Spleen (tissue), 13 donors: ENCODE data around the gene DKK2. TPM values are rescaled to one million over a fixed set of nuclear protein-coding genes. Genes with fewer than 3 reads are reported as not detected.

ENCODE experiments used
- DNase-seq: peaks from one replicate; pipeline ENCODE4 v3.0.0-alpha.2; 2020
- H3K27ac ChIP-seq, 8 donors: fragments of 200-600 bp; sonication (generic) in 7 of 8; 1 replicate in 4 of 8; 2 replicates in 4 of 8; pipeline versions ENCODE4 v1.5.0 to v1.8.0; 2016 to 2021; ENCODE audit warnings: inconsistent platforms in 4 of 8, mild to moderate bottlenecking in 4 of 8, moderate library complexity in 1 of 8
- H3K27me3 ChIP-seq, 7 donors: fragments of 200-600 bp; sonication (generic) in 6 of 7; replicated peaks in 1 of 7; 1 replicate in 4 of 7; 2 replicates in 3 of 7; pipeline versions ENCODE4 v1.5.0 to v1.8.0; 2016 to 2021; ENCODE audit warnings: inconsistent platforms in 3 of 7, mild to moderate bottlenecking in 1 of 7
- H3K36me3 ChIP-seq, 6 donors: fragments of 200-600 bp; sonication (generic) in 5 of 6; 1 replicate in 4 of 6; 2 replicates in 2 of 6; pipeline versions ENCODE4 v1.5.0 to v1.8.0; 2016 to 2021; ENCODE audit warnings: inconsistent platforms in 2 of 6
- H3K4me1 ChIP-seq, 6 donors: fragments of 200-600 bp; sonication (generic) in 5 of 6; 1 replicate in 3 of 6; 2 replicates in 3 of 6; pipeline versions ENCODE4 v1.5.0 to v1.8.0; 2016 to 2021; ENCODE audit warnings: inconsistent platforms in 3 of 6
- H3K4me3 ChIP-seq, 8 donors: fragments of 200-600 bp; sonication (generic) in 7 of 8; 1 replicate in 4 of 8; 2 replicates in 4 of 8; pipeline versions ENCODE4 v1.5.0 to v1.8.0; 2016 to 2021; ENCODE audit warnings: inconsistent platforms in 4 of 8, mild to moderate bottlenecking in 4 of 8, moderate library complexity in 2 of 8
- H3K9me3 ChIP-seq, 8 donors: fragments of 200-600 bp; sonication (generic) in 7 of 8; 1 replicate in 4 of 8; 2 replicates in 4 of 8; pipeline versions ENCODE4 v1.5.0 to v1.8.0; 2016 to 2021; ENCODE audit warnings: inconsistent platforms in 4 of 8
- CTCF ChIP-seq, 11 experiments: fragments of 200-600 bp in 7 of 11; fragments of 450-650 bp in 4 of 11; sonication (generic) in 4 of 11; IDR thresholded peaks in 8 of 11; conservative IDR thresholded peaks in 3 of 11; 1 replicate in 7 of 11; 2 replicates in 4 of 11; pipeline versions ENCODE4 v1.4.0 to v1.8.0; 2016 to 2021; ENCODE audit warnings: antibody characterized with exemption in 11 of 11, inconsistent platforms in 4 of 11, mild to moderate bottlenecking in 1 of 11
- POLR2A ChIP-seq, 3 donors: fragments of 450-650 bp; IDR thresholded peaks; one replicate each; pipeline ENCODE4 v1.5.1; 2017; ENCODE audit warnings: antibody characterized with exemption in 3 of 3, mild to moderate bottlenecking in 1 of 3
- POLR2AphosphoS5 ChIP-seq, 3 donors: sonication (generic); formaldehyde crosslinking; IDR thresholded peaks; one replicate each; pipeline ENCODE4 v1.5.1; 2017; ENCODE audit warnings: antibody characterized with exemption in 3 of 3
- WGBS, 5 donors: extraction: QIAGEN DNeasy Blood & Tissue Kit in 3 of 5; methylation state at CpG; one replicate each; pipeline versions ENCODE4 v1.1.5 to v1.1.7; 2013 to 2018; 5-methylcytosine and 5-hydroxymethylcytosine counted together
- intact Hi-C: fragments of 100-400 bp; cut with DNase I; formaldehyde crosslinking; loops from one replicate; pipeline ENCODE4 v1.15.0; 2023; ENCODE audit warnings: low total_unique reads
- long read RNA-seq, 2 donors: transcript quantifications; one replicate each; lab custom pipeline, GENCODE V29; 2026
- polyA plus RNA-seq, 3 donors: library from polyadenylated mRNA; stranded (reverse); fragments of 200-250 nt; gene quantifications; one replicate each; pipeline ENCODE4 v1.2.1, GENCODE V29; 2013
- total RNA-seq, 7 donors: library from RNA; depleted of rRNA in 3 of 7; stranded (reverse); fragments of >200 nt in 3 of 7; fragmentation: NEBNext Ultra II Directional in 4 of 7; extraction: Animal tissue kit (Norgen Biotek cat#: 25700) in 4 of 7; gene quantifications; one replicate each; pipeline versions ENCODE4 v1.1.0 to v1.2.1, GENCODE V29; 2016 to 2021
- donor health status: healthy with polysubstance abuse.
- donor health status: DM: no; HTN: no; CAD: no; lungs with moderate emphysema.
- donor health status: DM: no; HTN: no; CAD: no.
- donor health status: Bipolar disorder and iron deficiency.
- donor health status: healthy.
- donor health status: DM: no; HTN: no; CAD: no.
- donor health status: DM: yes; HTN: yes; CAD: no.

Gene DKK2
- total RNA-seq (1 to 10 TPM in 1 of 7 donors, under 1 TPM in 6; 0.26 to 2.0 (median 0.75) TPM), polyA plus RNA-seq (under 1 TPM; 0.20 to 0.29 (median 0.26) TPM)
- long read RNA-seq, donor 1, transcript DKK2-201 (4 exons, 3,638 nt): major isoform, 5 of 6 reads
- long read RNA-seq, donor 1, partial matches to known transcripts: 0 of 6 reads
- long read RNA-seq, donor 1, other reads (novel, unspliced or antisense): 0 of 6 reads
- long read RNA-seq, donor 2, partial matches to known transcripts: 0 of 3 reads
- long read RNA-seq, donor 2, other reads (novel, unspliced or antisense): 0 of 3 reads

GRCh38 chr4:107035819-107036583, at the start of gene DKK2:
Gene DKK2 (minus strand): TSS chr4:107036313. CDS start chr4:107035591, 722 bp downstream.
- H3K9me3 ChIP-seq: no peaks in the 10 kb centered on the region
- intact Hi-C loops: no loop called here
- H3K4me1 ChIP-seq: peaks cover 0 to 38% (median 21%) of the 10 kb centered on the region in 6 donors
- H3K27me3 ChIP-seq: peaks cover 0 to 63% (median 41%) of the 10 kb centered on the region in 7 donors
- H3K36me3 ChIP-seq: no peaks in the 10 kb centered on the region
- no peak within 1 kb of the TSS for H3K27ac ChIP-seq
- peak within 1 kb of the TSS; percentile 13 to 59 (median 28) for H3K4me3 ChIP-seq
- DNase-seq: peak; percentile 73
- 1 to 2% (median 2%) methylated on average over 38 to 40 of the region's 40 CpGs for WGBS, 5 donors
- TF ChIP-seq POLR2A (IDR thresholded peaks at IDR 0.05) (no peak), CTCF (IDR thresholded peaks at IDR 0.05 in 8 of 11, conservative IDR thresholded peaks at IDR 0.05 in 3 of 11) (no peak), POLR2AphosphoS5 (IDR thresholded peaks at IDR 0.05) (no peak)

- Histone ChIP-seq H3K4me1 (no peaks in the 10 kb centered on the region), H3K4me3 (no peak overlapping the region), H3K36me3 (no peaks in the 10 kb centered on the region), H3K27me3 (no peaks in the 10 kb centered on the region), H3K9me3 (peaks cover 0 to 14% (median 3%) of the 10 kb centered on the region in 8 donors), H3K27ac (no peak overlapping the region)
- WGBS, 5 donors: 68 to 90% (median 75%) methylated on average over 4 of the region's 4 CpGs
- intact Hi-C loops: no loop called here
- TF ChIP-seq POLR2A (IDR thresholded peaks at IDR 0.05): no peak
- no peak for TF ChIP-seq POLR2AphosphoS5 (IDR thresholded peaks at IDR 0.05)
- TF ChIP-seq CTCF (IDR thresholded peaks at IDR 0.05 in 8 of 11, conservative IDR thresholded peaks at IDR 0.05 in 3 of 11): no peak
- no peak for DNase-seq
These were observed 41.1 kb upstream of the DKK2 start for GRCh38 chr4:107077192-107077591.

GRCh38 chr4:107072836-107073736, 37.0 kb upstream of the DKK2 start:
- Histone ChIP-seq H3K9me3 (peaks cover 0 to 4% (median 0%) of the 10 kb centered on the region in 8 donors), H3K27me3 (no peaks in the 10 kb centered on the region), H3K27ac (no peak overlapping the region), H3K36me3 (no peaks in the 10 kb centered on the region), H3K4me3 (no peak overlapping the region), H3K4me1 (no peaks in the 10 kb centered on the region)
- intact Hi-C loops: no loop called here
- DNase-seq: no peak
- no peak for TF ChIP-seq POLR2AphosphoS5 (IDR thresholded peaks at IDR 0.05)
- no peak for TF ChIP-seq CTCF (IDR thresholded peaks at IDR 0.05 in 8 of 11, conservative IDR thresholded peaks at IDR 0.05 in 3 of 11)
- TF ChIP-seq POLR2A (IDR thresholded peaks at IDR 0.05): no peak
- 86 to 96% (median 92%) methylated on average over 20 to 32 of the region's 32 CpGs for WGBS, 5 donors
